Measurements from ENCODE around the gene LELP1. TPM values are rescaled to one million over a fixed set of nuclear protein-coding genes. Genes with fewer than 3 reads are reported as not detected.

LELP1 gene
- polyA plus RNA-seq, 3 donors: not detected

Other genes with a start within 250 kb of the LELP1 start
- not detected for gene SPRR4, start 232.8 kb upstream of the LELP1 start, polyA plus RNA-seq (ENCODE audit: insufficient read length in 3 of 3)
- not detected for gene SPRR1A, start 219.3 kb upstream of the LELP1 start, polyA plus RNA-seq (ENCODE audit: insufficient read length in 3 of 3)
- gene SPRR3, start 201.7 kb upstream of the LELP1 start, polyA plus RNA-seq (ENCODE audit: insufficient read length in 3 of 3): not detected
- gene SPRR1B, start 172.2 kb upstream of the LELP1 start, polyA plus RNA-seq (ENCODE audit: insufficient read length in 3 of 3): not detected
- gene SPRR2D, start 162.3 kb upstream of the LELP1 start, polyA plus RNA-seq (ENCODE audit: insufficient read length in 3 of 3): not detected
- gene SPRR2A, start 145.9 kb upstream of the LELP1 start, polyA plus RNA-seq (ENCODE audit: insufficient read length in 3 of 3): not detected
- gene SPRR2B, start 131.8 kb upstream of the LELP1 start, polyA plus RNA-seq (ENCODE audit: insufficient read length in 3 of 3): not detected
- not detected for gene SPRR2E, start 108.9 kb upstream of the LELP1 start, polyA plus RNA-seq (ENCODE audit: insufficient read length in 3 of 3)
- not detected for gene SPRR2F, start 89.9 kb upstream of the LELP1 start, polyA plus RNA-seq (ENCODE audit: insufficient read length in 3 of 3)
- not detected for gene SPRR2G, start 52.5 kb upstream of the LELP1 start, polyA plus RNA-seq (ENCODE audit: insufficient read length in 3 of 3)
- gene PRR9, start 14.2 kb downstream of the LELP1 start, polyA plus RNA-seq (ENCODE audit: insufficient read length in 3 of 3): not detected
- not detected for gene LORICRIN, start 56.3 kb downstream of the LELP1 start, polyA plus RNA-seq (ENCODE audit: insufficient read length in 3 of 3)
- gene PGLYRP3, start 109.5 kb downstream of the LELP1 start, polyA plus RNA-seq (ENCODE audit: insufficient read length in 3 of 3): not detected
- gene PGLYRP4, start 145.4 kb downstream of the LELP1 start, polyA plus RNA-seq (ENCODE audit: insufficient read length in 3 of 3): not detected
- 10 to 100 TPM; 17.2 to 29.4 (median 27.6) TPM for gene S100A9, start 154.4 kb downstream of the LELP1 start, polyA plus RNA-seq (ENCODE audit: insufficient read length in 3 of 3)
- gene S100A12, start 172.2 kb downstream of the LELP1 start, polyA plus RNA-seq (ENCODE audit: insufficient read length in 3 of 3): 1 to 10 TPM; 1.3 to 2.6 (median 2.4) TPM
- gene S100A8, start 187.6 kb downstream of the LELP1 start, polyA plus RNA-seq (ENCODE audit: insufficient read length in 3 of 3): 10 to 100 TPM in 2 of 3 donors, 1 to 10 TPM in 1; 9.8 to 24.0 (median 20.8) TPM
- not detected for gene S100A7A, start 213.1 kb downstream of the LELP1 start, polyA plus RNA-seq (ENCODE audit: insufficient read length in 3 of 3)

Measured in renal cortex interstitium (tissue), 3 donors.